ENCODE data around the gene TAS1R2.

The TAS1R2 gene

DNA sequence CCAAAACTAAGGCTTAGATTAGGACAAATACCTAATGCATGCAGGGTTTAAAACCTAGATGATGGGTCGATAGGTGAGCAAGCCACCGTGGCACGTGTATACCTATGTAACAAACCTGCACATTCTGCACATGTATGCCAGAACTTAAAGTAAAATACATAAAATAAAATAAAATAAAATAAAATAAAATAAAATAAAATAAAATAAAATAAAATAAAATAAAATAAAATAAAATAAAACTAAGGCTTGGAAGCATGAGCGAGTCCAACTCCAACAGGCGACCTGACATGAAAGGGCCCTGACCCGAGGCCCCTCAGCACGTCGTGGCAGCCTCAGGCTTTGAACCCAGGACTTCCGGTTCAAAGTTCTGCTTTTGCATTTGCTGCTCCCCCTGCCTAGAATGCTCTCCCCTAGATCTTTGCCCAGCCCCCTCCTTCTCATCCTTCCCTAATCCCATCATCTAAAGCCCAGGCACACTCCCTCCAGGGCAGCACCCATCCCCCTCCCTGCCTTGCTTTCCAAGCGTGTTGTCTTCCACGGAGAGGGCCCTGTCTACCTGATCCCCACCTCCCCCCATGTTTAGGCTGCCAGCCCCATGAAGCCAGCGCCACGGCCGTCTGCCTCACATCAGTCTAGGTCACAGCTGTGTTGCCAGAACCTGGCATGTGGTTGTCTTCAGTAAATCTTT, 64.3 kb downstream of the TAS1R2 start:
- Histone ChIP-seq H3K4me3 (ENCODE audit: low read depth in 1 of 2, low read length in 1 of 2) (no peak overlapping the region), H3K36me3 (no peaks in the 10 kb centered on the region), H3K4me1 (ENCODE audit: control insufficient read depth in 1 of 2, insufficient read depth in 1 of 2, low read depth in 1 of 2, low read length in 1 of 2) (no peaks in the 10 kb centered on the region), H3K27ac (no peak overlapping the region), H3K9me3 (no peaks in the 10 kb centered on the region), H3K27me3 (peaks cover 5% of the 10 kb centered on the region)
- TF ChIP-seq, protein P1, sequence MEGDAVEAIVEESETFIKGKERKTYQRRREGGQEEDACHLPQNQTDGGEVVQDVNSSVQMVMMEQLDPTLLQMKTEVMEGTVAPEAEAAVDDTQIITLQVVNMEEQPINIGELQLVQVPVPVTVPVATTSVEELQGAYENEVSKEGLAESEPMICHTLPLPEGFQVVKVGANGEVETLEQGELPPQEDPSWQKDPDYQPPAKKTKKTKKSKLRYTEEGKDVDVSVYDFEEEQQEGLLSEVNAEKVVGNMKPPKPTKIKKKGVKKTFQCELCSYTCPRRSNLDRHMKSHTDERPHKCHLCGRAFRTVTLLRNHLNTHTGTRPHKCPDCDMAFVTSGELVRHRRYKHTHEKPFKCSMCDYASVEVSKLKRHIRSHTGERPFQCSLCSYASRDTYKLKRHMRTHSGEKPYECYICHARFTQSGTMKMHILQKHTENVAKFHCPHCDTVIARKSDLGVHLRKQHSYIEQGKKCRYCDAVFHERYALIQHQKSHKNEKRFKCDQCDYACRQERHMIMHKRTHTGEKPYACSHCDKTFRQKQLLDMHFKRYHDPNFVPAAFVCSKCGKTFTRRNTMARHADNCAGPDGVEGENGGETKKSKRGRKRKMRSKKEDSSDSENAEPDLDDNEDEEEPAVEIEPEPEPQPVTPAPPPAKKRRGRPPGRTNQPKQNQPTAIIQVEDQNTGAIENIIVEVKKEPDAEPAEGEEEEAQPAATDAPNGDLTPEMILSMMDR (IDR thresholded peaks at IDR 0.05) = no peak

GRCh38 chr1:18794561-18794960, 64.9 kb downstream of the TAS1R2 start:
- H3K4me1 ChIP-seq (ENCODE audit: control insufficient read depth in 1 of 2, insufficient read depth in 1 of 2, low read depth in 1 of 2, low read length in 1 of 2) = no peaks in the 10 kb centered on the region
- TF ChIP-seq, protein P1 (IDR thresholded peaks at IDR 0.05) = no peak
- H3K27me3 ChIP-seq = peaks cover 11% of the 10 kb centered on the region
- no peak overlapping the region for H3K4me3 ChIP-seq (ENCODE audit: low read depth in 1 of 2, low read length in 1 of 2)
- no peaks in the 10 kb centered on the region for H3K9me3 ChIP-seq
- no peak overlapping the region for H3K27ac ChIP-seq
- H3K36me3 ChIP-seq = no peaks in the 10 kb centered on the region

DNA sequence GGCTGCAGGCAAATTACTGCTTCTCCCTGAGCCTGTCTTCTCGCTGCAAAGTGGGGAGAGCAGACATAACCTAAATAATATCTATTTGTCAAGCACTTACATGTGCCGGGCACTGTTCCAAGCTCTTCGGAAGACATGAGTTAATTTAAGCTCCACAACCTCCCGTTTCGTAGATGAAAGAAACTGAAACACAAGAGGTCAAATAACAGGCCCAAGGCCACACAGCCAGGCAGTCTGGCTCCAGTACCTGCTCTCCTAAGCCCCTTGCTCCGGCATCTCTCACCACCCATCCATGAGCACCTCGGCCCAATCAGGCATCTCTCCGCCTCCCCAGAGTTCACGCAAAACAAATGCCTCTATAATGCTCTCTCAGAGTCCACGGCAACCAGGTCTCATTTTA, 65.4 kb downstream of the TAS1R2 start:
- Histone ChIP-seq H3K27ac (no peak overlapping the region), H3K4me3 (ENCODE audit: low read depth in 1 of 2, low read length in 1 of 2) (no peak overlapping the region), H3K9me3 (no peaks in the 10 kb centered on the region), H3K27me3 (peaks cover 16% of the 10 kb centered on the region), H3K4me1 (ENCODE audit: control insufficient read depth in 1 of 2, insufficient read depth in 1 of 2, low read depth in 1 of 2, low read length in 1 of 2) (no peaks in the 10 kb centered on the region), H3K36me3 (no peaks in the 10 kb centered on the region)
- TF ChIP-seq, protein P1 (IDR thresholded peaks at IDR 0.05) = no peak

DNA sequence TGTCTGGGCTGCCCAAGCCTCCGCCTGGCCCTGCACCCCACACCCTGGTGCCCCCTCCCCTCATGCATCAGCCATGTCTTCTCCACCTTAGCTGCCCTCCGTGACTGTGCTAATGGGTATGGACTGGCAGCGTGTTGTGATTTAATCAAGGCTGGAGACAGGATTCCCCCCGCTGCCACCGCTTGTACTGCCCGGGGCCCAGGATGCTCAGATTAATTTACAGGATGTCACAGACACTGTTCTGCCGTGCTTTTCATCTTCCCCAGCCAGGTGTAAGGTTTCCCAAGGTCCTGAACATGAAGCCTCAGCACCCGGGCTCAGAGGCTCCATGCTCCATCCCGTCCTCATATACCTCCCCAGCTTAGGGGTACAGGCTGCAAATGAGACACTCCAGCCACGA, 66.3 kb downstream of the TAS1R2 start:
- H3K4me1 ChIP-seq (ENCODE audit: control insufficient read depth in 1 of 2, insufficient read depth in 1 of 2, low read depth in 1 of 2, low read length in 1 of 2) = no peaks in the 10 kb centered on the region
- H3K27me3 ChIP-seq = peaks cover 19% of the 10 kb centered on the region
- H3K27ac ChIP-seq = no peak overlapping the region
- H3K36me3 ChIP-seq = no peaks in the 10 kb centered on the region
- H3K4me3 ChIP-seq (ENCODE audit: low read depth in 1 of 2, low read length in 1 of 2) = no peak overlapping the region
- H3K9me3 ChIP-seq = no peaks in the 10 kb centered on the region
- TF ChIP-seq, protein P1 (IDR thresholded peaks at IDR 0.05) = no peak

GRCh38 chr1:18792747-18793146, 66.7 kb downstream of the TAS1R2 start:
- H3K27ac ChIP-seq = no peak overlapping the region
- no peak overlapping the region for H3K4me3 ChIP-seq (ENCODE audit: low read depth in 1 of 2, low read length in 1 of 2)
- no peaks in the 10 kb centered on the region for H3K36me3 ChIP-seq
- H3K4me1 ChIP-seq (ENCODE audit: control insufficient read depth in 1 of 2, insufficient read depth in 1 of 2, low read depth in 1 of 2, low read length in 1 of 2) = no peaks in the 10 kb centered on the region
- peaks cover 21% of the 10 kb centered on the region for H3K27me3 ChIP-seq
- TF ChIP-seq, protein P1 (IDR thresholded peaks at IDR 0.05) = no peak
- no peaks in the 10 kb centered on the region for H3K9me3 ChIP-seq
